HG02943 (cell line): ENCODE data around the gene SEMA3G.

Source experiments
- ATAC-seq: cut with Tn5 transposase; IDR thresholded peaks from one replicate; pipeline ENCODE4 v1.9.1; 2021; ENCODE audit warnings: mild to moderate bottlenecking, low read depth, moderate library complexity; ENCODE audit not compliant: unreplicated experiment

Gene SEMA3G

DNA sequence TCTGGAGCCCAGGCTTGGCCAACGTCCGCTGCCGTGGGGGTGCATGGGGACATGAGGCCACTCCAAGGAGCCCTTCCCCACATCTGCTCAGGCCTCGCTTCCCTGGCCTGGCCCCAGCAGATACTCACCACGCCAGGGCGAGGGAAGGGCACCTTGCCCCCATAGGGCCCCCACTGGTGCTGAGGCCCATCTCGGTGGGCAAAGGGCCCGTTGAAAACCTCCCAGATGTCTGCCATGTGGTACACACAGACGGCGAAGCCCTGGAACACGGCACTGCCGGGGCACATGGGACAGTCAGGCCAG, 4.7 kb downstream of the SEMA3G start:
- ATAC-seq = no peak

DNA sequence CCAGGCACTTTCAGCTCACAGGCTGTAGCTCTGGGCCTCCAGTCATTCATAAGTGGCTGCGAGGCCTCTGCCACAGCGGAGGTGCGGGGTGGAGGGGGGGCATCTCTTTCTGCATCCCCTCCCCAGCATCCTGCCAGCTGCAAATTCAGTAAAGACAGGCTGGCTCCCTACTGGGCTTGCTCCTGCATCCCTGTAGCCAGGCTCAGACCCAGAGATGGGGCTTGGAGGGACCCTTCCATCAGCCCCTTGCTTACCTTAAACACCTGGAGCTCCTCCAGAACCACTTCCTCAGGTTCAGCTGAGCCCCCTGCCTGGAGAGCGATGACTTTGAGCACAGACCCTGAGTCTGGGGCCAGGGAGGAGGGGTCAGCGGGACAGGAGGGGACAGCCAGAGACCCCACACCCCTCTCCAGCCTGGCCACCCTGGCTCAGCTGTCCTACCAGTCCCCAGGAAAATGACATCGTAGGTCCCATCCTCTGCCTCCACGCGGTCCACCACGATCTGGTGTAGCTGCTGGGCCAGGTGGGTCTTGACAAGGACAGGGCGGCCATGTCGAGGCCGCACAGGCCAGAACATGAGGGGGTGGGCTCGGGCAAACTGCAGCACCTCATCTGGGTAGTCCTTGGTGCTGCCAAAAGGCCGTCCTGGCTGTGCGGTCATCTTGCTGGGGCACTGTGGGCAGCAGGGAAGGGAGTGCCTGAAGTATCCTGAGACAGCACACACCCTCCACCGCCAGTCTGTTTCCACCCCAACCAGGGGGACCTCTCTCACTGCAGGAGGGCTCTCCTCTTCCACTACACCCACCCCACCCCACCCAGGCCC, 5.3 kb downstream of the SEMA3G start:
- ATAC-seq = no peak

DNA sequence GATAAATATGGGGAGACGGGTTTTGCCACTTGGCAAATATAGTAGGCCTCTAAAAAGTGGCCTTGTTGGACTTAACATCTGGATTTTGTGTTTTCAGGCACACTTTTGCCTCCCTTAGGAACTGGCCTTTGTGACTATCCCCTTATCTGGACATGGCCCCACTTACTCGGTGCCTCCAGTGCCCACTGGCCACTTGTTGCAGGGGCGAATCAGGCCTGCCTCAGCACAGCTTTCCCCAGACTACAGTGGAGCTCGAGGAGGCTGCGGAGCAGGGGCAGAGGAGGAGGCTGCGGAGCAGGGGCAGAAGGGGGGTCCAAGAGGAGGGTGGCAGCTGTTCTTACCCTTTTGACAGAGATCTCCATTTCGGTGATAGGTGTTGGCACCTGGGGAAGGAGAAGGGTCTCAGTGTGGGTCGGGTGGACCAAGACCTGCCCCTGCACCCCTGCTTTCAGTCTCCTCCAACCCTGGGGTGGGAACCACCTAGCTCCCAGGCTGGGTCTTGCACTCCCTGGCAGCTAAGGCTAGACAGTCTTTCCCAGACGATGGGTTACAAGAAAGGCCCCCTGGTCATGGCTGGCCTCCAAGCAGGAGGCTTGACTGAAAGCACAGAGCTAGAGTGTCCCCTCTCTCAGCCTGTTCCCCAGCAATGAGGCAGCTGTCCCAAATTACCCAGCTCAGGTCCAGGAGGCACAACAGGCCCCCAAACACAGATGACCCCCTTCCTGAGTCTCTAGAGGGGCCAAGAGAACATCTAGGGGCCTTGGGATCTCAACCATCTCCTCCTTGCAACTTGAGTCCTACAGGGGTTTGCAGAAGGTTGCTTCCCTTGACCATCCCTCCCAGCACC, 6.1 kb downstream of the SEMA3G start:
- ATAC-seq = no peak

DNA sequence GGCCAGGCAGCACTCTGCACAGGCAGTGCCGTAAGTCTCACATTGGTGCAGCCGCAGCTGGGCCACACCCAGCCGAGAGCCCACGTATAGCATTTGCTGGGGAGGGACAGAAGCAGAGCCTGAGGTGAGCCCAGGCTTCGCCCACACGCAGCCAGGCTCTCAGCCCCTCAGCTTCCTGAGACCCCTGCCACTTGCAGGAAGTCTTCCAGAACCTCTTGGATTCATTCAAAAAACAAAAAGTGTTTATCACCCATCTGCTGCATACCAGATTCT, 6.9 kb downstream of the SEMA3G start:
- no peak for ATAC-seq

DNA sequence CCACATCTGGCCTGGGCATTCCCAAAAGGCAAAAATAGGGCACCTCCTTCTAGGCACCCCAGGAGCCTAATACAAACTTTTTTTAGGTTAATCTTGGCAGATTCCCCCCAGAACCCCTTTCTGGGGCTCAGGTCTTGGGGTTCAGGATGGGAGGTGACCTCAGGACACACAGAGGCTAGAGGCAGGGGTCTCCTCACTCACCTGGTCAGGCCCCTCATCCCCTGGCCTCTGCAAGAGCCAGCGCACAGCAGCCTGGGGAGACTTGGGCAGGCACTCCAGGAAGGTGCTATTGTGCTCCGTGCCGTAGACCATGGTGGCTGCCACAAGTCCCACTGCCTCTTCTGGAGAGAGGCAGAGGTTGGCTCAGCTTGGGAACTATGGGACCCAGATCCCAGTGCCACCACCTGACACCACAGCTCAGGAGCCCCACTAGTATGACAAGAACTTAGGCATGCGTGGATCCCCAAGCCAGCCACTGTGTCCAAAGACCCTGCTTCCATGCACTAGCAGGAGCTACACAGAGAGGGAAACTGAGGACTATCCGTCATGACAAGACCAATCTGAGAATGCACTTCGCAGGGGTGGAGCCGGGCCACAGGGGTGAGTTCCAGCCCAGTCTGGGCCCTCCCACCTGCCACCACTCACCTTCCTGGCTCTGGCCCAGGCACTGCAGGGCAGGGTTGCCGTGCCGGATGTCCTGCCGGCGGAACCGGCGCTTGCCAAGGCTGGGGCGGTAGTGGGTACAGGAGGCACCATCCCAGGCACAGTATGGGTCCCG, 7.4 kb downstream of the SEMA3G start:
- ATAC-seq = no peak

DNA sequence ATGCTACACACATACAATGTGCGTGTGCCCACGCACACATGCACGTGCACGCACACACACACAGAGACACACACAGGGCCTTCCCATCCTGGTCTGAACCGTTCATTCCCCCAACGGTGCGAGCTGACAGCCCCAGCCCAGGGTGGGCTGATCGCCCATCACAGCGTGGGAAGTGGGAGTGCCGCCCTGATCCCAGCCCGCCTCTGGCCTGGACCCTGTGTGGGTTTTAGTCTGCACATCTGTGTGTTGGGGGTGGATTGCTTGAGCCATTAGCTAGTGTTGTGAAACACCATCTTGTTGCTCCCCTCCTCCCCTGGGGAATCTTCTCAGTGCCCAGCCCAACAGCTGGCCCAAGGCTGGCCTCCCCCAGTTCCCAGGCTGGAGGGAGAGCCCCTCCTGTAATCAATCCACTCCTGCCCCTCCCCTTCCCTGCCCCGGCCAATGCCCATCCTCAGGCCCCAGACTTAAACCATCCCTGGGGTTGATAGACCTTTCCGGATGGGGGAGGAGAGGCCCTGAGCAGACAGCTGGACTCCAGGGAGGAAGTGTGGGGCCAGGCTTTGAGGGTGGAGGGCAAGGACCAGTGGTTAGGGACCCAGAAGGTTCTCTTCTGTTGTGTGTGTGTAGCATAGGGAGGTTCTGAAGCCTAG, 8.3 kb downstream of the SEMA3G start:
- ATAC-seq = no peak

DNA sequence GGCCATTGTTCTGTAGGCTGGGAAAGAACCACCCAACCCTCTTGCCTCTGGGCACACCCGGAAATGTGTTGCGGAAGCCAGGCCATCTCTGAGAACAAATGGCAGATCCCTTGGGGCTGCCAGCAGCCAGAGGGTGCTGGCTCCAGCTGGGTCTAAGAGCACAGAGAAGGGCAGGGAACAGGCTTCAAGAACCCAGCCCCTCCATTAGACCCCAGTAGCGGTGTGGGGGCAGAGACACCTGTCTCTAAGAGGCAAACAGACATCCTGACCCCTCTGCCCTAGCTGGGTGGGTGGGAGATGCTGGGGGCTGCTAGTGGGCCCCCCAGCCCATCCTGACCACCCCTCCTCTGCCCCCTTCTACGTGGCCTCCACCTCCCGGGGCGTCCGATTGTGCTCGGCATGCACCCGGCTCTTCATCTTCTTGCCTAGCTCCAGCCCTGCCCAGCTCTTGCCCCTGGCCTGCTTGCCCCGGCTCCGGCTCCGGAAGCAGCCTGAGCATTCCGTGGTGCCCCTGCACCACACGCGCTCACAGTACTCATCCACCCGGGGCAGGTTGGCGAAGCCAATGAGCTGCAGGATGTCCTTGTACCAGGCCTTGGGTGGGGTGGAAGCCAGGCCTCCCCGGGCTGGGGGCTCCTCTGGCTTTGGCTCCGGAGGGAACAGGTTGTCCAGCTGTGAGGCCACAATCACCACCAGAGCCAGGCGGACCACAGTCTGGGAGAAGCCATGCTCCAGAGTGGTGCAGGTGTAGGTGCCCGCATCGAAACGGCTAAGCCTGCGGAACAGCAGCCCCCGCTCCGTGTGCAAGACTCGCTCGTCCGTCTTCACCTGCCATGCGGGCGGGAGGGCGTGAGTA, 9.4 kb downstream of the SEMA3G start:
- ATAC-seq = no peak

DNA sequence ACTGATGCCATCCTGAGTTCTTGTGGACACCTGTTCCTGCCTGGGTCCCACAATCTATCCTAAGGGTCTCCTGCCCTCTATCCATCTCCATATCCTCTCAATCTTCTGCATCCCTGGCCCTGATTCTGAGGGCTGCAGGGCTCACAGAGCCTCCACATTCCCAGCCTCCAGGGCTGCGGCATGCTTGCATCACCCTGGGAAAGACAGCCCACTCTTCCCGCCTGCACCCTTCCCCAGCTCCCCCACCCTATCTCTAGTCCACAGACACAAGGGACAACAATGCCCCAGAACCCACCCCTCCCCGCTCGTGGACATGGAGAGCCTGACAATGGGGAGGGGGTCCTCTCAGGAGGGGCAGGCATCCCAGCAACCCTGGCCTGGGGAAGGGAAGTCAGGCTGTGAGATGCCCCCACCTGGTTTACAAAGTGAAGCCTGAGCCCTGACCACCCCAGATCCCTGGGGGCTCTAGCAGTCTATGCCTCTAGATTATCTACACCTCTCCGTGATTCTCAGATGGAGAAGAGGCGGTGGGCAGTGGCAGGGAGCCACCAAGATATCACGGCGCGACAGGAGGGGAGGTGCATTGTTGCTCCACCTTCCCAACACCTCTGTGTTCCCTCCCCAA, 10.3 kb downstream of the SEMA3G start:
- ATAC-seq = no peak

DNA sequence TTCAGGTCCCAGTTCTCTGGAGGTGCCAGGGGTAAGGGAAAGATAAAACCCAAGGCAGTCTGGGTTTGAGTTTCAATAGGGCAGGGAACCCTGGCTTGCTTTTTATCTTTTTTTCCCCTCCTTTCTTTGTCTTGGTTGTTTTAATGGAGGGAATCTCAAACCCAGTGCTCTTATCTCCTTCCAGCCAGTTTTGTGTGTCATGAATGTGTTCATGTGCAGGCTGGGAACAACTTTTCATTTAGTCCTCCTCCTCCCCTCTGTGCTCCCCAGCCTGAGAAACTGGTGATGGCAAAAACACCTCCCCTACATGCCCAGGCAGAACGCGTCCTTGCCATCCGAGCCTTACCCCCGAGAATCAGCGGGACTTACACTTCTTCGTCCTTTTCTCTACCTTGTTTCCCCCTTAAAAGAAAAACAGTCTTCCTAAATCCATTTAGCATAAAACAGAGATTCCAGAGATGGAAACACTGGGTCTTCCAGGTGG, 10.9 kb downstream of the SEMA3G start:
- ATAC-seq = no peak

DNA sequence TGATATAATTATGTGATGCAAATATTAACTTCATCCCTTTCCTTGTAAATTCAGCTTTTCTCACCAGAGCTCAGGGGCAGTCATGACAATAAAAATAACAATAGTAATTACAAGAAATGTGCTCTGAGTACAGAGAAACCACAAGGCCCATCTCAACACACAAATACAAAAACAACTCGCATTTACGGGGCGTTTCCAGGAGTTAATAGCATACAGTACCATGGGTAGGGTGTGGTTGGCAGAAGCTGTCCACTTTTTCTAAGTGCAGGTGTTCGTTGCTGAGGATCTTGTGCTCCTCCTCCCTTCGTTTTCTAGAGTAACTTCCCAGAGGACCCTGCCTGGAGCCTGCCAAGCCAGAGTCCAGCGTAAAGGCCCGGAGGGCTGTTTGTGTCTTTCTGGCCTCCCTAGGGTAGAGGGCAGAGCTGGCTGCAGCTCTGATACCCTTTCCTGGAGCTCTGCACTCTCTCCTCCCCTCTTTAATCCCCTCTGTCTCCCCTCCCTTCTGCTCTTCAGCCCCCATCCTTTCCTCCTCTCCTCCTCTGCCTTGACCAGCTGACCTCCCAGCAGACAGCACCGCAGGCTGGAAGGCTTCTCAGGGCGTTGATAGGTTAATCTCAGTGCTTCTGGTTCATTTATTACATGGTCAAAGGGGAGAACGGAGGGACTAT, 11.4 kb downstream of the SEMA3G start:
- ATAC-seq = no peak

DNA sequence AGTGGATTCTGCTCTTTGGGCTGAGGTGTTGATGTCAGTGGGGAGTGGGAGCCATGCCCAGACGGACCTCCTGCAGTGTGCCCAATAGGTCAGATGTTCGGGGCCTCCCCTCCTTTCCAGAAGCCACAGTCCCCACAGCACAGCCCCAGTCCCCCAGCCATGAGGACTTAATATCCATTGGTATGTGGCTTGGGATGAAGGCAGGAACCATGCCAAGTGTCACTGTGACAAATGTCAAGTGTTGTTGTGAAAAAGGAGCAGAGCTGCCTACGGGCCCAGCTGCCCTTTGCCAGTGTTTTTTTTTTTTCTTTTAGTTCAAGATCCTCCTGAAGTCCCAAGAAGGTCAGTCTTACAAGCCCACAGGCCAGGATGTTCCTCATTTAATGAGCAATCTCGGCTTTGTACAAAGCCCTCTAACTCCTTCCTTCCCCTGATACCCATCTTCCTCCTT, 12.2 kb downstream of the SEMA3G start:
- no peak for ATAC-seq

DNA sequence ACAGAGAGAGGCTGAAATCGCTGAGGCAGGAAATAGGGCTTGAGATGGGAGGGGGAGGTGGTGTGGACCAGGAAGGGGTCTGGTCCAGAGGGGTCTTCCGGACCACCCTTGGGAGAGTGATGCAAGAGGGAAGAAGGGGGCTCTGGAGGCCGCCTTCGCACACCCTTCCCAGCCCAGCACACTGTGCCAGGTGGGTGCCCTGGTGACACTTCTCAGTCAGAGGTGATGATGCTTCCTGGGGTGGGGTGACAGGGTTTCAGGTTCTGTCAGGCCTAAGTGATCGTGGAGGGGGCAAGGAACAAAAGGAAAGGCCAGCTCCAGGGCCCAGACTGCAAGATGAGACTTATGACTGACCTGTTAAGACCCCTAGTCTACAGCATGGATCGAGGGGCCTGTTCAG, 12.7 kb downstream of the SEMA3G start:
- ATAC-seq = no peak

DNA sequence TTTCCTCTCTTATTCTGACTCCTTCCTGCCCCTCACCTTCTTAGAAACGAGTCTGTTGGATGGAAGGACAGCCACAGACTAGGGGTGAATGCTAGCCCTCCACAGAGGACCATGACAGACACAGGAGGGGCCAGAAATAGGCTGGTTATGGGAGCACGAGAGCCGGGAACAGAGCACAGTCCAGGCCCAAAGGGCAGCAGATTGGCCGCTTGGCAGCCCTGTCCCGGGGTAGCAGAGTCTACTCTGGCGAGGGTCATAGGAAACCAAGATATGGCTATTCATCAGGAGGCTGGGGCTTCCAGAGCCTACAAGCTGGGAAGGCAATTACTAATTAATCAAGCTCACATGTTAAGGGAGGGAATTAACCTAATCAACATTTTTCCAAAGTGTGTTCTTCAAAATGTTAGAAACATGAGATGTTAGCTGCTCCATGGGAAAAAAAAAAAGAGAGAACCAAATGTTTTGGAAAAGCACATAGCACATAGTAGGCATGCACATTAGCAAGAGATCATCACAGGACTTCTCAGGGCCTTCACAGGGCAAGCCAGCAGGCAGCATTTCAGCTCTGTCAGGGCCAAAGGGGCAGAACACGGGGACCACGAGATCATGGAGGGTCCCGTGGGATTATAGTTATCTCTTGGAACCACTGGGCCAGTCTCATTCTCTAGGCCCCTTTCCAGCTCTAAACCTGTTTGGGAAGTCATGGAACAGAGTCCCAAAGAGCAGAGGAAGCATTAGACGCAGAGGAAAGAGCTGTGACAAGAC, 13.3 kb downstream of the SEMA3G start:
- ATAC-seq = no peak

DNA sequence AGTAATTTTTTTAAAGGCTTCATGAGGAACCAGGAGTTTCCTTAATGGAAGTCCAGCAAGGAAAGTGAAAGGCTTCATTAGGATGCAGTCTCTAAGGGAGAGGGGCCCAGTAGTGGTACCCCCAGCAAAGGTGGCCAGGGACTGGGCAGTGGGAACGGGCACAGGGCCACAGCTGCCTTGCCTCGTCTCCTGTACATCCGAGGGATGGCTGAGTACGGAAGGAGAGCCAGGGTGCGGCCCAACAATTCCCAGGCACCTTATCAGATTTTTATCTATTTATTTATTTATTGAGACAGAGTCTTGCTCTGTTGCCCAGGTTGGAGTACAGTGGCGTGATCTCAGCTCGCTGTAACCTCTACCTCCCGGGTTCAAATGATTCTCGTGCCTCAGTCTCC, 14.5 kb downstream of the SEMA3G start:
- ATAC-seq = no peak

DNA sequence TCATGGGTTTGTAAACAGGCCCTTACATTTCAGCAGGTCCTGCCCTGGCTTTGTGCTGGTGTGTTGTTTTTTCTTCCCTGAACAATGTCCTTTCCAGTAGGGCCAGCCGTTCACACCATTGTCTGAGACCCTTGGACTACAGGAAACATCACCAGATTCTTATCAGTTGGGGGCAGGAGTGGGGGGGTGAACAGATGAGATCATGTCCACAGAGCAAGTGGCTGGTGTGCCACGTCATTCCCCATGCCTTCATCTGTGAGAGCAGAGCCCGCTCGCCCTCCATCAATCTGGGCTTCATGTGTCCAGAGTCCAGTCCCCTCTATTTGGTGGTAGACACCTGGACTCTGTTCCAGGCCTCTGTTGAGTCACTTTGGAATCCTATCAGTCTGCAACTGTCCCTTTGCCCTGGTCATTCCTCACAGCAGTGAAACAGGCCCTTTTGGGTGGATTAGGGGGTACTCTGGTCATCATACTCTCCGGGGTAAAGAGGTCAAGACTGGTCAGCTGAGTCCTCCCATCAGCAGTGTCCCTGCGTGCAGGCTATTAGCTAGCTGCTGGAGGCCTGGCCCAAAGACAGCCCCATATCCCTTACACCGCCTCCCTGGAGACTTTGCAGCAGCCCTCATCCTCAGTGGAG, 15.0 kb downstream of the SEMA3G start:
- no peak for ATAC-seq

DNA sequence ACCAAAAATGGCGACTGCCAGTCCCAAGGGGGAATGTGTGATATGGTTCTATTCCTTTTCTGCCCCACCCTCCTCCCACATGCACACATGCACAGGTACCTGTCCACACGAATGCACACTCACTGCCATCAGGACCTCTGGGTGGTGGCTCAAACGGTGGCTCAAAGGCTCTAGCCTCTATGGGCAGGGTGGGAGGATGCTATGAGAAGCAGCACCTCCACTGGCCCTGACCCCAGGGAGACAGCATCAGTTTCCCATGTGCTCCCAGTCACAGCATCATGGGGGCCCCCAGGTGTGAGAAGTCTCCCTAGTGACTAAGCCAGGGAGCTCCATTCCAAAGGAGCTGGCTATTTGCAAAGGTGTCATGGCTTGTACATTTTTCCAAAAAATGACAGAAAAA, 15.9 kb downstream of the SEMA3G start:
- no peak for ATAC-seq

DNA sequence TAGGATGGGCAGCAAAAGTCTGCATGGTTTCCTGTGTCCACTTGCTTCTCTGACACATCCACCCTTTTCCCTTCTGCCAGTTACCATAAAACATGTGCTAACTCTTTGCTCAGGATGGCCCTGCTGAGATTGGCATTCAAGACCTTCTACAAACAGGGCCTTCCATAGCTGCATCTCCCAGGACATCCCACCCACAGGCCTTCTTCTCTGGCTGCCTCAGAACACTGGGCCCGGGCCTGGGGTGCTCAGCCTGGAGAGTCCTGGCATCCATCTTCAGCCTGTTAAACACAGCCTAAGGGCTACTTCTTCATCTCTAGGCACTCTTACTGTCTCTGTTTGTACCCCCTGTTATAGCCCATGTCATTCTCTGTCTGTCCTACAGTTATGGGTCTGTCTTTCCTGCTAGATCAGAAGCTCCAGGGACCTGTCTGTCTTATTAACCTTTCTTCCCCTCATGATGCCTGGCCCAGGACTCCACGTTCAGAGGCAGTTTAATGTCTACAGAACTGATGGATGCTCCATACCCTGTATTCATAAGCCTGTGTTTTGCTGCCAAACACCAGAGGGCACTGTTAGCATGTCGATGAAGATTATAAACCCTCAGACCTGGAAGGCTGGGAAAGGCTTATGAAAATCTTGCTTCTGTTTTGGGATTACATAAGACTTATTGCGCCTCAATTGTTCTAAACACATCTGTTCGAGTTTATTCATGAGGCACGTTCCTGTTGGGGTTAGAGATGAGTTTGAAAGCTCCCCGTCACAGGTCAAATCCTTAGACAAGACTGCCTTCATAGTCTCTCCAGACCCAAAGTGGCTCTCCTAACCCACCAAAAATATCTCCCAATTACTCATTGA, 16.5 kb downstream of the SEMA3G start:
- ATAC-seq = no peak
